HG03108 (cell line): Measurements from ENCODE around the gene AAR2.

Experiments
- ATAC-seq: cut with Tn5 transposase; IDR thresholded peaks from one replicate; pipeline ENCODE4 v1.9.1; 2021; ENCODE audit warnings: moderate library complexity; ENCODE audit not compliant: unreplicated experiment

Gene AAR2

DNA sequence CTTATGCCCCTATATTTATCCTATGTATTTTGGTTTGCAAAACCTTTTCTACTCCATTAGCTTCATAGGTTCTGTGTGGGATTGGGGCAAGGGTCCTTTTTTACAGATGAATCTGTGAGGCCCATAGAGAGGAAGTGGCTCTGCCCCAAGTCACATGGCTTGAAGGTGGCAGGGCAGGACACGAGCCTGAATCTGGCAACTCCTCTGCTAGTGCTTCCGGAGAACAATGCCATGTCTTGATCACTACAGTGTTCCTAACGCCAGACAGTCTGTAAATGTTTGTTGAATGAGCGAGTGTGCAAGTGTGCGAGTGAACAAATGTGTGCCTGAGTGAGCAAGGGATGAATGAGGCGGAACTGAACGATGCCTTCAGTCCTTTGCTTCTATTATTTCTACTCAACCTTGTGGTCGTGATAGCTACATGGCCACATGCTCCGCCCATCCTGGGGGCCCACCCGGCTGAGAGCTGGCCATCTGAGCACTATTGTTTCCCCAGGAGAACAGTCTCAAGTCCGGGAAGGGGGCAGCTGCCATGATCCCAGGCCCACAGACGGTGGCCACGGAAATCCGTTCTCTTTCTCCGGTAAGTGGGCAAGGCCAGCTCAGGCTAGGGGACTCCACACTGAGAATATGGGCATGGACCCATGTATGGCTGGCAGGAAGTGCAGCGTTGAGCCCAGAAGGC lies 17.8 kb upstream of the AAR2 start:
- no peak for ATAC-seq

- no peak for ATAC-seq
These were observed 16.5 kb upstream of the AAR2 start for GRCh38 chr20:36219671-36220220.

- ATAC-seq: no peak
These were observed 10.6 kb upstream of the AAR2 start for GRCh38 chr20:36225666-36226065.

GRCh38 chr20:36228770-36229169 lies 7.5 kb upstream of the AAR2 start:
- ATAC-seq: no peak

- no peak for ATAC-seq
These were observed 6.3 kb upstream of the AAR2 start for GRCh38 chr20:36230019-36230418.

DNA sequence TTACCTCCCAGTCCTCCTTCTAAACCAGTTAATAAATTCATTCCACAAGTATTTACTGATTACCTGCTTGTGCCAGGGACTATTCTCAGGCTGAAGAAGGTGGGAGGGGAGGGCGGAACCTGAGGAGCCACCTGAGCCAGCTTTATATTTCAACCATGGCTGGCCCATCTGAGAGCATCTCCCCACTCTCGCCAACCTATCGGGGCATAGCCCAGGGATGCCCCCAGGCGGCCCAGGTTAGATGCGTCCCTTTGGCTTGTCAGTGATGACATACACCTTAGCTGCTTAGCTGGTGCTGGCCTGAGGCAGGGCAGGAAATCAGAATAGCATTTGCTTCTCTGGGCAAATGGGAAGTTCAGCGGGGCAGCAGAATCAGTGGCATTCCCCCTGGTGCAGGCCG lies 4.9 kb upstream of the AAR2 start:
- no peak for ATAC-seq

GRCh38 chr20:36234771-36235320 lies 1.4 kb upstream of the AAR2 start:
- ATAC-seq: no peak

DNA sequence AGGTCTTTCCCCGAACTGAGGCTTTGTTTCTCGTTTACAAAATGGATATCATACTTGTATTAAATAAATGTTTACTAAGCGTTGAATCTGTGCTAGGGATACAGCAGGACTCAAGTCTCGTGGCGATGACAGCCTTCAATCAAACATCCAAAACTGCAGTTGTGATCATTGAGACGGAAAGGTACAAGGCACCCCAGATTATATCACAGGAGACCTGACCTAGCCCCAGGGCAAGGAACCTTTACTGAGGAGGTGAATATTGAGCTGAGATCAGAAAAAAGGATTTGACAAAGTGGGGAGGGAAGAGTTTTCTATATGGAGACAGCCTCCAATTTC lies 476 bp downstream of the AAR2 start:
- no peak for ATAC-seq

- no peak for ATAC-seq
These were observed 1.2 kb downstream of the AAR2 start for GRCh38 chr20:36237477-36237876.

DNA sequence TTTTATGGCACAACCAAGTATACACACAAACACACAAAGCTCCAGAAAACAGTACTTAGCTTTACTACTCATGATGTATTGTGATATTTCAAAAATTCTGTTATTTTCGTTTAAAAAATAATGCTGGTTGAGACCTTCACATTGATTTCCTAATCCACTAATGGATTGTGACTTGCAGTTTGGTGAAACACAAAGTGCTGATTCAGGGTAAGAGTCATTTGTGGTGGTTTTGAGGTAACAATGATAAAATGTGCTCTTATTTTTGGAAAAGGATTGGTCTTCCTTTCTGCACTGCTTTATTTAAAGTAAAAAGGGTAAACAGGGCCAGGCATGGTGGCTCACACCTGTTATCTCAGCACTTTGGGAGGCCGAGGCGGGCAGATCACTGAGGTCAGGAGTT lies 1.9 kb downstream of the AAR2 start:
- ATAC-seq: no peak

DNA sequence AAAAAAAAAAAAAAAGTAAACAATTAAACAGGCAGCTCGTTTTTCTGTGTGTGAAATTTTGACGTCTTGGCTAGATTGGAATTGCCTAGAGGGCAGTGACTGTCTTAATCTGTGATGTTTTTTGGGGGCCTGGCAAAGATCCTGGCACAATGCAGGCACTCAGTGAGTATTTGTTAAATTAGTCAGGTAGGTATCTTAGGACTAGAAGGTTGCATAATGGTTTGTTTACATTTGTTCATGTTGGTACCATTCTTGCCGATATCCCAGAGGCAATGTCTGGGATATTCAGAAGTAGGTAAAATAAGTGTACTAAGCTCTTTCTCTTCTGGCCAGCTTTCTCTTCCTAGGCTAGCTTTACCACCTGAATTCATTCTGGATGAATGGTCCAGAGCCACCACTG lies 2.5 kb downstream of the AAR2 start:
- no peak for ATAC-seq

- no peak for ATAC-seq
These were observed 3.8 kb downstream of the AAR2 start for GRCh38 chr20:36240076-36240475.

DNA sequence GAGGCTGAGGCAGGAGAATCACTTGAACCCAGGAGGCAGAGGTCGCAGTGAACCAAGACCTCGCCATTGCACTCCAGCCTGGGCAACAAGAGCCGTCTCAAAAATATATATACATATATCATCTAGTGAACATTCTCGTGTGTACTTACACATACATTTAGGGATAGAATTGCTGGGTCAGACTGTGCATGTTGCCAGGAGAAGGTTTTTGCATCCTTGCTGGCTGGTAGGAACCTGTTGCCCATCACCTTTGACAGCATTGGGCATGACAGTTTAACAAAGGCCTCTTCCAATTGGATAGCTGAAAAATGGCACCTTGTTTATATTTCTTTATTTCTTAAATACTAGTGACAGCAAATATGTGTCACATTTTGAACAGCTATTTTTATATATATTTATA lies 5.4 kb downstream of the AAR2 start:
- no peak for ATAC-seq

DNA sequence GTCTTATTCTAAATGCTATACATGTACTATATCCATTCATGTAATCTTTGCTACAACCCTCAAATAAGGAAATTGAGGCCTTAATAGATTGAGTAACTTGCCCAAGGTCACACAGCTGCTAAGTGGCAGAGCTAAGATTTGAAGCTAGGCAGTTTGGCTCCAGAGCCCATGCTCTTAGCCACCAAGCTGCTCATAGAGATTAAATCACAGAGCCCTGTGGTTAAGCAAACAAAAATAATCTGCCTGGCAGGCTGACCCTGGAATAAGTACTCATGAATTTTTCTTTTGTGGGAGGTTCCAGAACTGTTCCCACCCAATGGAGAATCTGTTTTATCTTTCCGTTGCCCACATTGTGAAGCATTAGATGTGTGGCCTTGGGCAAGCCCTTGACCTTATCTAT lies 7.4 kb downstream of the AAR2 start:
- no peak for ATAC-seq

- ATAC-seq: no peak
These were observed 10.1 kb downstream of the AAR2 start for GRCh38 chr20:36246401-36246800.

- ATAC-seq: no peak
These were observed 12.6 kb downstream of the AAR2 start for GRCh38 chr20:36248836-36249235.

DNA sequence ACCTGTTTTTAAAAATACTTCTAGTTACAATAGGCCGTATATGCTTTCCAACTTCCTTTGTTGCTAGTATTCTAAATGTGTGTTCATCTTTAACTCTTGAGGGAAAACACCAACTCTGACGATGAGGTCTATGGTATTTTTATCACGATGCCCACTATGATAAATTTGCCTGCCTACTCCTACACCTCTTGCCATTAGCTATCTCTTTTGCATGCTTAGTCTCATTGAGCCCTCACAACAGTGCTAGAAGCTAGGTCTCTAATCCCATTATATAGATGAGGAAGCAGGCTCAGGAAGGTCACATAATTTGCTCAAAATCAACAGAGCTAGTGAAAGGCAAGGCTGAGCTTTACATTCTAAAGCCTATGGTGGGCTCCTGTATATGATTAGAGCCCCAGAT lies 13.2 kb downstream of the AAR2 start:
- ATAC-seq: no peak

- no peak for ATAC-seq
These were observed 15.1 kb downstream of the AAR2 start for GRCh38 chr20:36251426-36251825.

- no peak for ATAC-seq
These were observed 16.2 kb downstream of the AAR2 start for GRCh38 chr20:36252511-36252910.

DNA sequence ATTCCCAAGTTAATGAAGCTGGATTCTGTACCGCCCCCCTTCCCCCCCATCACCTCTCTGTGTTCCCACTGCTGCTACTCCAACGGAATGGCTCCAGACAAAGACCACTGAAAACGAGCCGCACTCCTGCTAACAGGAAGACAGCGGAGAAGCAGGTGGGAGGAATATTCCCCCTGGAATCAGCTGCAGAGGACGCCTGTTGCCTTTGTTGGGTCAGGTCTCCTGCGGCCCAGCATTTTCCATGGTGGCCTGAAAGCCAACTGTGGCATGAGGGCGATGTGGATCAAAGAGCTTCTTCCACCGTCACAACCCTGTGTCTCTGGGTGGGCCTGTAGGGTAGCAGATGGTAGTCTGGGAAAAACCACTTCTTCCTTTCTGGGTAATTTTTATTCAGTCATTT lies 16.8 kb downstream of the AAR2 start:
- ATAC-seq: no peak

DNA sequence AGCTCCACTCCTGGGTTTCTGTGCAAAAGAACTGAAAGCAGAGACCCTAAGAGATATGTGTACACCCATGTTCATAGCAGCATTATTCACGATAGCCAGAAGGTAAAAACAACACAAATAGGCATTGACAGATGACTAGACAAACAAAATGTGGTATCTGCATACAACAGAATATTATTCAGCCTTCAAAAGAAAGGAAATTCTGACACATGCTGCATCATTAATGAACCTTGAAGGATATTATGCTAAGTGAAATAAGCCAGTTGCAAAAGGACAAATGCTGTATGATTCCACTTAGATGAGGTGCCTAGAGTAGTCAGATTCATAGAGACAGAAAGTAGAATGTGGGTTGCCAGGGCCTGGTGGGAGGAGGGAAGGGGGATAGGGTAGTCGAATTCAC lies 17.8 kb downstream of the AAR2 start:
- no peak for ATAC-seq

DNA sequence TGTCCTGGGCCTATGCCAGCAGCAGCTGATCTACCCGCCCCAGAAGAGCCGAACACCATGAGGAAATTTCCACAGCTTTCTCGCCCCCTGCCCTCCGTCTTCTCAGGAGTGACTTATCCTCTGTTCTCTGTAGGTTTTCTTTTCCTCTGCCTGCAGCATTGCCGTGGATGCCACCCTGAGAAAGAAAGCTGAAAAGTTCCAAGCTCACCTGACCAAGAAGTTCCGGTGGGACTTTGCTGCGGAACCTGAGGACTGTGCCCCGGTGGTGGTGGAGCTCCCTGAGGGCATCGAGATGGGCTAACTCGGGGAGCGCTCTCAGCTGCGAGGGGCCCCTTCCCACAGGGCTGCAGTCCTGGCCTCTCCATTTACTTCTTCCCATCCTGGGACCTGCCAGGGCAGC lies 19.2 kb downstream of the AAR2 start:
- ATAC-seq: no peak
